Tibial artery (tissue), 4 donors: Measurements from ENCODE around the gene NKRF.
A peak's percentile ranks its signal among the peaks of the same experiment; 100 is the strongest.

Experiments
- DNase-seq, 2 donors: peaks; one replicate each; pipeline ENCODE4 v3.0.0-alpha.2; 2019
- H3K27ac ChIP-seq, 2 donors: fragments of 200-600 bp; sonication (generic) in 1 of 2; 1 replicate in 1 of 2; 2 replicates in 1 of 2; pipeline ENCODE4 v1.5.1; 2018 to 2019; ENCODE audit warnings: mild to moderate bottlenecking in 1 of 2
- H3K27me3 ChIP-seq, 2 donors: fragments of 200-600 bp; sonication (generic) in 1 of 2; one replicate each; pipeline versions ENCODE4 v1.5.1 to v1.6.0; 2016 to 2019
- H3K36me3 ChIP-seq, 3 donors: fragments of 200-600 bp; sonication (generic) in 2 of 3; one replicate each; pipeline ENCODE4 v1.5.1; 2016 to 2019; ENCODE audit warnings: mild to moderate bottlenecking in 2 of 3
- H3K4me1 ChIP-seq, 4 donors: fragments of 200-600 bp; sonication (generic) in 2 of 4; 1 replicate in 3 of 4; 2 replicates in 1 of 4; pipeline ENCODE4 v1.5.1; 2016 to 2019
- H3K4me3 ChIP-seq, 2 donors: fragments of 200-600 bp; sonication (generic) in 1 of 2; 1 replicate in 1 of 2; 2 replicates in 1 of 2; pipeline ENCODE4 v1.5.1; 2018 to 2019; ENCODE audit warnings: mild to moderate bottlenecking in 2 of 2
- H3K9me3 ChIP-seq, 3 donors: fragments of 200-600 bp; sonication (generic) in 1 of 3; one replicate each; pipeline ENCODE4 v1.5.1; 2016 to 2019
- CTCF ChIP-seq, 2 experiments: fragments of 200-600 bp in 1 of 2; fragments of 450-650 bp in 1 of 2; IDR thresholded peaks; one replicate each; pipeline ENCODE4 v1.5.1; 2017 to 2019; ENCODE audit warnings: antibody characterized with exemption in 2 of 2, mild to moderate bottlenecking in 1 of 2, moderate library complexity in 1 of 2
- intact Hi-C: fragments of 100-400 bp; cut with DNase I; formaldehyde crosslinking; loops from one replicate; pipeline ENCODE4 v1.15.0; 2023; ENCODE audit warnings: low total_unique reads

The NKRF gene

GRCh38 chrX:119570351-119570835 lies 35.8 kb downstream of the NKRF start:
- no peak for TF ChIP-seq CTCF (IDR thresholded peaks at IDR 0.05)
- Histone ChIP-seq H3K27ac (no peak overlapping the region), H3K9me3 (no peaks in the 10 kb centered on the region), H3K27me3 (no peaks in the 10 kb centered on the region), H3K36me3 (no peaks in the 10 kb centered on the region), H3K4me1 (peaks cover 0 to 7% (median 3%) of the 10 kb centered on the region in 4 donors), H3K4me3 (no peak overlapping the region)
- no peak for DNase-seq
- intact Hi-C loops = loop anchor here (10.0 kb wide), 1 partner anchor 56 kb away; no protein-coding TSS in a partner anchor

- no peaks in the 10 kb centered on the region for H3K27me3 ChIP-seq
- H3K36me3 ChIP-seq = no peaks in the 10 kb centered on the region
- no peak for TF ChIP-seq CTCF (IDR thresholded peaks at IDR 0.05)
- H3K27ac ChIP-seq = peak within 1 kb of the TSS; percentile 80
- peaks cover 0 to 8% (median 5%) of the 10 kb centered on the region in 4 donors for H3K4me1 ChIP-seq
- peak within 1 kb of the TSS; percentile 59 to 63 for H3K4me3 ChIP-seq
- intact Hi-C loops = no loop called here
- no peaks in the 10 kb centered on the region for H3K9me3 ChIP-seq
- peak; percentile 86 to 93 for DNase-seq
Observed at GRCh38 chrX:119565107-119565663, 41.0 kb downstream of the NKRF start, which contains the start of gene STEEP1. Gene STEEP1, minus strand, starts transcription at chrX:119565409. Its CDS starts 54 bp downstream, at chrX:119565355.

GRCh38 chrX:119552508-119552907 lies 53.7 kb downstream of the NKRF start:
- Histone ChIP-seq H3K36me3 (peaks cover 0 to 6% (median 0%) of the 10 kb centered on the region in 3 donors), H3K4me3 (no peak overlapping the region), H3K27ac (no peak overlapping the region), H3K27me3 (no peaks in the 10 kb centered on the region), H3K4me1 (no peaks in the 10 kb centered on the region), H3K9me3 (no peaks in the 10 kb centered on the region)
- intact Hi-C loops = no loop called here
- TF ChIP-seq CTCF (IDR thresholded peaks at IDR 0.05) = no peak
- no peak for DNase-seq

- intact Hi-C loops = no loop called here
- no peak for DNase-seq
- H3K4me1 ChIP-seq = no peaks in the 10 kb centered on the region
Observed at GRCh38 chrX:119549327-119550016, 56.8 kb downstream of the NKRF start.

GRCh38 chrX:119541188-119541587 lies 65.0 kb downstream of the NKRF start:
- DNase-seq = no peak
- Histone ChIP-seq H3K27ac (no peak overlapping the region), H3K4me3 (no peak overlapping the region), H3K27me3 (no peaks in the 10 kb centered on the region), H3K36me3 (peaks cover 0 to 39% (median 0%) of the 10 kb centered on the region in 3 donors), H3K9me3 (no peaks in the 10 kb centered on the region), H3K4me1 (no peaks in the 10 kb centered on the region)
- intact Hi-C loops = no loop called here
- TF ChIP-seq CTCF (IDR thresholded peaks at IDR 0.05) = no peak

More at GRCh38 chrX:119549327-119550016, 56.8 kb downstream of the NKRF start:
- Histone ChIP-seq H3K9me3 (no peaks in the 10 kb centered on the region), H3K27me3 (no peaks in the 10 kb centered on the region), H3K36me3 (peaks cover 0 to under 1% (median 0%) of the 10 kb centered on the region in 3 donors), H3K27ac (no peak overlapping the region), H3K4me3 (no peak overlapping the region)
- TF ChIP-seq CTCF (IDR thresholded peaks at IDR 0.05) = no peak
